ENCODE data around the gene ZNF541. TPM values are rescaled to one million over a fixed set of nuclear protein-coding genes. Genes with fewer than 3 reads are reported as not detected.

ZNF541 gene
- total RNA-seq, 4 donors from 2014 or later: 0.37 to 1.2 (median 0.46) TPM

DNA sequence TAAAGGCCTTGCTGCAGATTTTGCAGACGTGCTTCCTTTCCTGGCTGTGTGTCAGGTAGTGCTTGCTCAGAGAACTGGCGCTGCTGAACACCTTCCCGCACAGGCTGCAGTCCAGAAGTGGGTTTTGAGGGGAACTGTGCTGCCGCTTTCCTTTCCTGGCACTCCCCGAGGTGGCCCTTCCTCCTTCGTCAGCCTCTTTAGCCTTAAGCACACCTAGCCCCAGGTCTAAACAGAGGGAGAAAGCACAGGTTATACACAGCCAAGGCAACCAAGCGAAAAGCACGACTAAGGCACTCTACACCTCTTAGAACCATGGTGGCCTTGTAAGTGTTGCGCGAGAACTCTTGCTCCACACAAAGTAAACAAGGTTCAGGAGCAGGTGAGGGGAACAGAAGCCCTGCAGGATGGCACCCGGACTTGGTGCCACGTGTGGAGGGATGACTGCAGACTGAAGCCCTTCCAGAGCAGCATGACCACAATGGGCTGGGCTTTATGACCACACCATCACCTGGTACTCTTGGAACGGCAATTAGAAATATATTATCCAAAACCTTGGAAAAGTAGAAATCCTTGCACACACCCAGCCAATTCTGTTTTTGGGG is 23.6 kb downstream of the ZNF541 start:
- no peak for ATAC-seq (ENCODE audit: low FRiP score)
- DNase-seq (ENCODE audit: low spot score): no peak
- TF ChIP-seq, protein P1, sequence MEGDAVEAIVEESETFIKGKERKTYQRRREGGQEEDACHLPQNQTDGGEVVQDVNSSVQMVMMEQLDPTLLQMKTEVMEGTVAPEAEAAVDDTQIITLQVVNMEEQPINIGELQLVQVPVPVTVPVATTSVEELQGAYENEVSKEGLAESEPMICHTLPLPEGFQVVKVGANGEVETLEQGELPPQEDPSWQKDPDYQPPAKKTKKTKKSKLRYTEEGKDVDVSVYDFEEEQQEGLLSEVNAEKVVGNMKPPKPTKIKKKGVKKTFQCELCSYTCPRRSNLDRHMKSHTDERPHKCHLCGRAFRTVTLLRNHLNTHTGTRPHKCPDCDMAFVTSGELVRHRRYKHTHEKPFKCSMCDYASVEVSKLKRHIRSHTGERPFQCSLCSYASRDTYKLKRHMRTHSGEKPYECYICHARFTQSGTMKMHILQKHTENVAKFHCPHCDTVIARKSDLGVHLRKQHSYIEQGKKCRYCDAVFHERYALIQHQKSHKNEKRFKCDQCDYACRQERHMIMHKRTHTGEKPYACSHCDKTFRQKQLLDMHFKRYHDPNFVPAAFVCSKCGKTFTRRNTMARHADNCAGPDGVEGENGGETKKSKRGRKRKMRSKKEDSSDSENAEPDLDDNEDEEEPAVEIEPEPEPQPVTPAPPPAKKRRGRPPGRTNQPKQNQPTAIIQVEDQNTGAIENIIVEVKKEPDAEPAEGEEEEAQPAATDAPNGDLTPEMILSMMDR (IDR thresholded peaks at IDR 0.05): no peak

DNA sequence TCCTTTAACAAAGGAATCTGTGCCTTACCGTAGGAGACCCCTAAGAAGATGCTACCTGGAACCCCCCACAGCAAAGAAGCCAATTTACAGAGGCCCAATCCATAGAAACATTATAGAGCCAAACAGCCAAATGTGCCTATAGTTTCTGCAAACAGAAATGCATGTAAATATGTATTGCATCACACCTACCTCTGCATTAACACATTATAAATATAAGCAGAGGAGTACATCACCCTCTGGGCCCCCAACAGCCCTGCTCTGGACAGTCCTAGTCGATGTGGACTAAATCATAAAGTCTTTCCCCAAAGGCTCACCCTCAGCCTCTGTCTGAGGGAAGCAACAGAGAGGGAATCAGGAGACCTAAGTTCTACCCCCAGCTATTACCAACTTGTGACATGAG is 25.7 kb downstream of the ZNF541 start:
- DNase-seq (ENCODE audit: low spot score) (no peak), ATAC-seq (ENCODE audit: low FRiP score) (no peak)
- TF ChIP-seq, protein P1 (IDR thresholded peaks at IDR 0.05): no peak

DNA sequence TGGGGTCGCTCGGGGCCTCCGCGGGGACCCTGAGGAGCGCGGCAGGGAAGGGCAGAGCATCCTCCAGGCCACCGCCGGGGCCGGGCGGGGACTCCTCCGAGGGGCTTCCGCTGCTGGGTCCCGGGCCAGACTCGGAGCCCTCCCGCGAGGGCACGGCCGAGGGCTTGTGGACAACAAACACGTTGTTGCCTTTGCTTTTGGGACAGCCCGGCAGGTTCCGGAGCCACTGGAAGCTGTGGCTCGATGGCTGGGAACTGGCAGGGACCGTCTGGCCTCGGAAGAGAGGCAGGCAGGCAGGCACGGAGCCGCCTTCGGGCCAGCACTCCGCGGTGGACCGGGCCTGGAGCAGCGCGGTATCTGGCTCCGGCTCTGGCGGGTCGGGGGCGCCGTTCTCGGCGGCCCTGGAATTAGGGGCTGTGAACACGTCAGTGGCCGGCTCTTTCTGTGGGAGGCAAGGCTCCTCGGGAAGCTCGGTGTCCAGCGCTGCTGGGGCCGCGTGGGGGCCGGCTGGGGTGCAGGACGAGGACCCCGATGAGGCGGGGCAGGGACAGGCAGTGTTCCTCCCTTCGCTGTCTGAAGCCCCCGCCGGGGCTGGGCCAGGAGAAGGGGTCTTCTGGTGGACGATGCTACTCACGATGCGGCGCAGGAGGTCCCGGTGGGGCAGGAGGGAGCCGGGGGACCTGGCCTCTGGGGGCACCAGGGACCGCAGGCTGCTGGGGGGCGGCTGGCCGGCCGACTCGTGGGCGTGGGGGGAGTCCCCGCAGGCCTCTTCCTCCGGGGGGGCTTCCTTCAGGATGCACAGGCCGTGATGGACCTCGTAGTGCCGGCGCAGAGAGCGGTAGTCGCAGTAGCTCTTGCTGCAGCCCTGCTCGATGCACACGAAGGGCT is 27.6 kb downstream of the ZNF541 start:
- DNase-seq (ENCODE audit: low spot score) (no peak), ATAC-seq (ENCODE audit: low FRiP score) (no peak)
- TF ChIP-seq, protein P1 (IDR thresholded peaks at IDR 0.05): no peak

DNA sequence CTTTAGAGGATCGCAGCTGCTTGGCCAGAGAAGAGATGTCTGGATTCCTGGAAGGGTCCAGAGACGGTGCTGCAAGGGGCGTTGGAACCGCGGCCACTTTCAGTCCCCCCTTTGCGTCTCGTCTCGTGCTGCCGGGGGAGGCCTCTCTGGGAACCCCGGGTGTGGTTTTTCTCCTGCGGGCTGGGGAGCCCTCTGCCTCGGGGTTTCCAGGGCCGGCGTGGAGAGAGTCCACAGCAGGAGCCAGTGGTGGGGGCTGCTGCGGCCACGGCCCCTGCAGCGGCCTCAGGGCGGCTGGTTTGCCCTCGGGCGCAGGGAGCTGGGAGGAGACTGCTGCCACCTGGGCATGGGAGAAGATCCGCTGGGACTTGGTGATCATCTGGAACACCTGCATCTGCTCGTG is 28.5 kb downstream of the ZNF541 start:
- TF ChIP-seq, protein P1 (IDR thresholded peaks at IDR 0.05): no peak
- DNase-seq (ENCODE audit: low spot score): no peak
- ATAC-seq (ENCODE audit: low FRiP score): no peak

DNA sequence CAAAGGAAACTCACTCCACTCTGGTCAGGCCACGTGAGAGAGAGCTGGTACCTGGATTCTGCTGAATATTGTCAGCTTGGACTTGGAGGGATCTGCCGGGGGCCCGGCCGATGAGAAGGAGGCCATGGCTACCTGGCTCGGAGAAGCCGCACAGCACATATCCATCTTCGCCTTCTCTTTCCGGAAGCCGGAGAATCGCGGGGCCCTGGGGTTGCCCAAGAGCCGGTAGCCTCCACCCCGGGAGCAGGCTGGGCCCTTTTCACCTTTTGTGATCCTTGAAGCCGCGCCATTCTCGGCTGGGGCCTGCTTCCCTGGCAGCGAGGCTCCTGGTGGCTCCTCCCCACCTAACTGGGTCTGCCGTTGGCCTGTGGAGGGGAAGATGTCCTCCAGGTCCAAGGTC is 28.9 kb downstream of the ZNF541 start:
- TF ChIP-seq, protein P1 (IDR thresholded peaks at IDR 0.05): no peak
- DNase-seq (ENCODE audit: low spot score) (no peak), ATAC-seq (ENCODE audit: low FRiP score) (no peak)

DNA sequence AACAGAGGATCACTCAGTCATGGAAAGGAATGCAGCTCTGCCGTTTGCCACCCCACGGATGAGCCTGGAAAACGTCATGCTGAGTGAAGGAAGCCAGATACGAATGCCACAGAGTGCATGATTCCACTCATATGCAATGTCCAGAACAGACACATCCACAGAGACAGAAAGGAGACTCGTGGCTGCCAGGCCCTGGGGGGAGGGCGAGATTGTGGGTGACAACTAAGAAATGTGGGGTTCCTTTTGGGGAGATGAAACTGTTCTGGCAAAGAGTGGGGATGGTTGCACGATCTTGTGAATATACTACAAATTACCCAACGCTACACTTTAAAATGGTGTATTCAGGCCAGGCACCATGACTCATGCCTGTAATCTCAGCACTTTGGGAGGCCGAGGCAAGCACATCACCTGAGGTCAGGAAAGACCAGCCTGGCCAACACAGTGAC is 30.9 kb downstream of the ZNF541 start:
- DNase-seq (ENCODE audit: low spot score): no peak

More for the DNA sequence above, 30.9 kb downstream of the ZNF541 start:
- peak; percentile 78 for ATAC-seq (ENCODE audit: low FRiP score)
- TF ChIP-seq, protein P1 (IDR thresholded peaks at IDR 0.05): no peak
